Glutamatergic neuron (in vitro differentiated cells): ENCODE data around the gene SDS. TPM values are rescaled to one million over a fixed set of nuclear protein-coding genes. Genes with fewer than 3 reads are reported as not detected.

Source experiments
- DNase-seq: peaks from one replicate; pipeline ENCODE4 v3.0.0; 2022
- H3K27ac Mint-ChIP-seq: one replicate; pipeline ENCODE4 v1.8.0; 2020; ENCODE audit warnings: mild to moderate bottlenecking, mixed read lengths, inconsistent platforms; ENCODE audit not compliant: unreplicated experiment
- H3K27me3 Mint-ChIP-seq: one replicate; pipeline ENCODE4 v1.8.0; 2020; ENCODE audit warnings: mild to moderate bottlenecking, moderate library complexity, mixed read lengths, inconsistent platforms; ENCODE audit not compliant: unreplicated experiment
- H3K36me3 Mint-ChIP-seq: one replicate; pipeline ENCODE4 v1.8.0; 2020; ENCODE audit warnings: mild to moderate bottlenecking, mixed read lengths, inconsistent platforms; ENCODE audit not compliant: unreplicated experiment
- H3K4me1 Mint-ChIP-seq: one replicate; pipeline ENCODE4 v1.8.0; 2020; ENCODE audit warnings: mild to moderate bottlenecking, low read depth, mixed read lengths, inconsistent platforms; ENCODE audit not compliant: unreplicated experiment
- H3K4me3 Mint-ChIP-seq: one replicate; pipeline ENCODE4 v1.8.0; 2020; ENCODE audit warnings: mild to moderate bottlenecking, mixed read lengths, inconsistent platforms; ENCODE audit not compliant: unreplicated experiment
- H3K9me3 Mint-ChIP-seq: one replicate; pipeline ENCODE4 v1.8.0; 2020; ENCODE audit warnings: mild to moderate bottlenecking, moderate library complexity, mixed read lengths, inconsistent platforms; ENCODE audit not compliant: unreplicated experiment
- total RNA-seq: library from RNA; stranded (reverse); fragmentation: NEBNext Ultra II Directional; extraction: Animal tissue kit (Norgen Biotek cat#: 25700); gene quantifications from one replicate; pipeline ENCODE4 v1.2.1, GENCODE V29; 2021; ENCODE audit not compliant: unreplicated experiment
- TF ChIP-seq, protein P1 (sequence below): fragments of 200-600 bp; sonication (generic); IDR thresholded peaks from one replicate; pipeline ENCODE4 v1.5.0; 2021; ENCODE audit not compliant: partially characterized antibody, unreplicated experiment

Gene SDS
- total RNA-seq, 1 donor from 2014 or later, result not detected

DNA sequence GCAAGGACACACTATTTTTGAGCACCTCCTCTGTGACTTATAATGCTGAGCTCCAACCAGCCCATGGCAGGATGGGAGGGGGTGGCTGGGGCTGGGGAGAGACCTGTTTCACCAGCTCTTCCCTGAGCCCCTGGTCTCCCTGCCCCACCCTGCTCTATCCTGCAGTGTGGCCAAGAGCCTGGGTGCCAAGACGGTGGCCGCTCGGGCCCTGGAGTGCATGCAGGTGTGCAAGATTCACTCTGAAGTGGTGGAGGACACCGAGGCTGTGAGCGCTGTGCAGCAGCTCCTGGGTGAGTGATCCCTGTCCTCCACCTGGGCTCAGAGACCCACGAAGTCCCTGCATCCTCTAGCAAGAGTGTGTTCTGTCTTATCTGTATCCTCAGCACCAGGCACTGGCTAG, 32.9 kb upstream of the SDS start:
- no peaks in the 10 kb centered on the region for H3K4me1 Mint-ChIP-seq
- H3K4me3 Mint-ChIP-seq, result no peak overlapping the region
- no peak overlapping the region for H3K27ac Mint-ChIP-seq
- TF ChIP-seq, protein P1, sequence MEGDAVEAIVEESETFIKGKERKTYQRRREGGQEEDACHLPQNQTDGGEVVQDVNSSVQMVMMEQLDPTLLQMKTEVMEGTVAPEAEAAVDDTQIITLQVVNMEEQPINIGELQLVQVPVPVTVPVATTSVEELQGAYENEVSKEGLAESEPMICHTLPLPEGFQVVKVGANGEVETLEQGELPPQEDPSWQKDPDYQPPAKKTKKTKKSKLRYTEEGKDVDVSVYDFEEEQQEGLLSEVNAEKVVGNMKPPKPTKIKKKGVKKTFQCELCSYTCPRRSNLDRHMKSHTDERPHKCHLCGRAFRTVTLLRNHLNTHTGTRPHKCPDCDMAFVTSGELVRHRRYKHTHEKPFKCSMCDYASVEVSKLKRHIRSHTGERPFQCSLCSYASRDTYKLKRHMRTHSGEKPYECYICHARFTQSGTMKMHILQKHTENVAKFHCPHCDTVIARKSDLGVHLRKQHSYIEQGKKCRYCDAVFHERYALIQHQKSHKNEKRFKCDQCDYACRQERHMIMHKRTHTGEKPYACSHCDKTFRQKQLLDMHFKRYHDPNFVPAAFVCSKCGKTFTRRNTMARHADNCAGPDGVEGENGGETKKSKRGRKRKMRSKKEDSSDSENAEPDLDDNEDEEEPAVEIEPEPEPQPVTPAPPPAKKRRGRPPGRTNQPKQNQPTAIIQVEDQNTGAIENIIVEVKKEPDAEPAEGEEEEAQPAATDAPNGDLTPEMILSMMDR, result no peak
- H3K36me3 Mint-ChIP-seq, result no peaks in the 10 kb centered on the region
- peaks cover 1% of the 10 kb centered on the region for H3K9me3 Mint-ChIP-seq
- no peak for DNase-seq
- no peaks in the 10 kb centered on the region for H3K27me3 Mint-ChIP-seq

GRCh38 chr12:113435367-113435766, 31.7 kb upstream of the SDS start:
- Mint-ChIP-seq H3K27me3 (peaks cover 2% of the 10 kb centered on the region), H3K36me3 (no peaks in the 10 kb centered on the region), H3K4me1 (no peaks in the 10 kb centered on the region), H3K4me3 (no peak overlapping the region), H3K9me3 (peaks cover 1% of the 10 kb centered on the region), H3K27ac (no peak overlapping the region)
- no peak for DNase-seq
- TF ChIP-seq, protein P1, result no peak

DNA sequence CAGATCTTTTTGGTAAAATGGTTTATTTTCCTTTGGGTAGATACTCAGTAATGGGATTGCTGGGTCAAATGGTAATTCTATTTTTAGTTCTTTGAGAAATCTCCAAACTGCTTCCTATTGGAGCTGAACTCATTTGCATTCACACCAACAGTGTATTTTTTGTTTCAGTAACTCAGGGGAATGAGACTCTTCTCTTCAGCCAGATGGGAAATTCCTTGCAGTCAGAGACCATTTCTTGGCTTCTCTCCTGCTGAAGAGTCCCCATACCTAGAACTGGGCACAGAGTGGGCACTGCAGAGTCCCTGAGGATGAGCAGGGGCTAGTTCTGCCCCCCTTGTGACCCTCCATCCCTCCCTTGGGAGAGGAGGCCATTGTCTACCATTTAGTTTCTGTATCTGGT, 29.3 kb upstream of the SDS start:
- Mint-ChIP-seq H3K36me3 (no peaks in the 10 kb centered on the region), H3K4me3 (no peak overlapping the region), H3K27me3 (peaks cover 2% of the 10 kb centered on the region), H3K4me1 (no peaks in the 10 kb centered on the region), H3K9me3 (peaks cover 4% of the 10 kb centered on the region), H3K27ac (no peak overlapping the region)
- TF ChIP-seq, protein P1, result no peak
- DNase-seq, result no peak

- Mint-ChIP-seq H3K9me3 (peaks cover 4% of the 10 kb centered on the region), H3K36me3 (no peaks in the 10 kb centered on the region), H3K4me3 (no peak overlapping the region), H3K4me1 (no peaks in the 10 kb centered on the region), H3K27me3 (peaks cover 6% of the 10 kb centered on the region), H3K27ac (no peak overlapping the region)
- DNase-seq, result no peak
- TF ChIP-seq, protein P1, result no peak
Measured at GRCh38 chr12:113428482-113428881, 24.8 kb upstream of the SDS start.

DNA sequence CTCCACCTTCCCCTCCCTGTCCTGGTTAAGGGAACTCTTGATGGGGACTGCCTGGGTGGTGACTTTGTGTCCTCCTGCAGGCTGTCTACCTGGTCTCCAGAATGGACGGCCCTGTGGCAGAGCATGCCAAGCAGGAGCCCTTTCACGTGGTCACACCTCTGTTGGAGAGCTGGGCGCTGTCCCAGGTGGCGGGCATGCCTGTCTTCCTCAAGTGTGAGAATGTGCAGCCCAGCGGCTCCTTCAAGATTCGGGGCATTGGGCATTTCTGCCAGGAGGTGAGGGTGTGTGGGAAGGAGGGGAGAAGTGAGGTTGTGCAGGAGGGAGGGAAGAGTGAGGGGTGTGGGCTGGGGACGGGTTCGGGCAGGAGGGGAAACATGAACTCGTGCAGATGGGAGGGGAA, 24.2 kb upstream of the SDS start:
- Mint-ChIP-seq H3K27ac (no peak overlapping the region), H3K4me3 (no peak overlapping the region), H3K27me3 (peaks cover 6% of the 10 kb centered on the region), H3K36me3 (no peaks in the 10 kb centered on the region), H3K4me1 (no peaks in the 10 kb centered on the region), H3K9me3 (peaks cover 5% of the 10 kb centered on the region)
- TF ChIP-seq, protein P1, result no peak
- DNase-seq, result no peak
